CD14-positive monocyte (primary cell): ENCODE results near the gene KSR1. TPM values are rescaled to one million over a fixed set of nuclear protein-coding genes. Genes with fewer than 3 reads are reported as not detected.

Experiments
- DNase-seq, 3 donors: peaks; one replicate each; pipeline ENCODE4 v3.0.0-alpha.2; 2011 to 2022
- H2AFZ ChIP-seq: 2 replicates; pipeline ENCODE4 v1.6.0; 2012; ENCODE audit warnings: mild to moderate bottlenecking, low read depth, low read length, inconsistent platforms; ENCODE audit not compliant: insufficient read depth, poor library complexity, severe bottlenecking
- H3K27ac ChIP-seq, 2 donors: 1 replicate in 1 of 2; 2 replicates in 1 of 2; pipeline ENCODE4 v1.5.1; 2012 to 2013; ENCODE audit warnings: low read length in 2 of 2, control low read depth in 1 of 2, inconsistent platforms in 1 of 2, low read depth in 1 of 2, mild to moderate bottlenecking in 1 of 2
- H3K27me3 ChIP-seq, 2 donors: one replicate each; pipeline versions ENCODE4 v1.6.0 to v1.6.1; 2011 to 2013; ENCODE audit warnings: low read length in 2 of 2; ENCODE audit not compliant: control insufficient read depth in 2 of 2, insufficient read depth in 2 of 2
- H3K36me3 ChIP-seq, 2 donors: replicated peaks in 1 of 2; 1 replicate in 1 of 2; 2 replicates in 1 of 2; pipeline versions ENCODE4 v1.5.1 to v1.6.1; 2012 to 2013; ENCODE audit warnings: low read length in 2 of 2, control low read depth in 1 of 2, inconsistent platforms in 1 of 2, mild to moderate bottlenecking in 1 of 2; ENCODE audit not compliant: insufficient read depth in 2 of 2, control insufficient read depth in 1 of 2
- H3K4me1 ChIP-seq, 2 donors: 1 replicate in 1 of 2; 2 replicates in 1 of 2; pipeline versions ENCODE4 v1.5.1 to v1.6.1; 2012 to 2013; ENCODE audit warnings: low read length in 2 of 2, control low read depth in 1 of 2, inconsistent platforms in 1 of 2, mild to moderate bottlenecking in 1 of 2, moderate library complexity in 1 of 2; ENCODE audit not compliant: insufficient read depth in 2 of 2, control insufficient read depth in 1 of 2
- H3K4me2 ChIP-seq: replicated peaks from 2 replicates; pipeline ENCODE3; 2012; ENCODE audit warnings: low read length, moderate library complexity, mild to moderate bottlenecking; ENCODE audit not compliant: poor library complexity, severe bottlenecking; ENCODE audit errors: extremely low read depth
- H3K4me3 ChIP-seq, 3 experiments: fragments of 200-600 bp in 1 of 3; sonication (generic) in 1 of 3; replicated peaks in 1 of 3; 1 replicate in 2 of 3; 2 replicates in 1 of 3; pipeline ENCODE4 v1.5.1; 2011 to 2013; ENCODE audit warnings: low read length in 3 of 3, mild to moderate bottlenecking in 3 of 3, control low read depth in 2 of 3, low read depth in 2 of 3, inconsistent platforms in 1 of 3, moderate library complexity in 1 of 3
- H3K79me2 ChIP-seq: 2 replicates; pipeline ENCODE4 v1.6.0; 2012; ENCODE audit warnings: mild to moderate bottlenecking, control low read depth, inconsistent platforms, low read length, moderate library complexity; ENCODE audit not compliant: insufficient read depth
- H3K9ac ChIP-seq: 2 replicates; pipeline ENCODE4 v1.6.0; 2017; ENCODE audit warnings: low read length, mild to moderate bottlenecking; ENCODE audit not compliant: insufficient read depth, poor library complexity, severe bottlenecking
- H3K9me3 ChIP-seq, 2 donors: replicated peaks in 1 of 2; 1 replicate in 1 of 2; 2 replicates in 1 of 2; pipeline versions ENCODE4 v1.5.1 to v1.6.1; 2012 to 2013; ENCODE audit warnings: low read length in 2 of 2, control low read depth in 1 of 2; ENCODE audit not compliant: control insufficient read depth in 1 of 2, insufficient read depth in 1 of 2
- H4K20me1 ChIP-seq: 2 replicates; pipeline ENCODE4 v1.6.0; 2012; ENCODE audit warnings: mild to moderate bottlenecking, low read length, control low read depth, moderate library complexity; ENCODE audit not compliant: insufficient read depth
- H3K27ac Mint-ChIP-seq, 7 donors: one replicate each; pipeline ENCODE4 v1.8.0; 2020; ENCODE audit warnings: mild to moderate bottlenecking in 7 of 7, mixed read lengths in 7 of 7, moderate library complexity in 6 of 7, inconsistent platforms in 2 of 7
- H3K27me3 Mint-ChIP-seq, 3 donors: one replicate each; pipeline ENCODE4 v1.8.0; 2021 to 2022; ENCODE audit warnings: low read depth in 3 of 3, mild to moderate bottlenecking in 3 of 3, mixed read lengths in 3 of 3, moderate library complexity in 3 of 3, inconsistent platforms in 1 of 3
- H3K36me3 Mint-ChIP-seq, 2 donors: one replicate each; pipeline ENCODE4 v1.8.0; 2020; ENCODE audit warnings: mixed read lengths in 2 of 2, inconsistent platforms in 1 of 2, mild to moderate bottlenecking in 1 of 2
- H3K4me1 Mint-ChIP-seq: one replicate; pipeline ENCODE4 v1.8.0; 2020; ENCODE audit warnings: mild to moderate bottlenecking, mixed read lengths
- H3K4me3 Mint-ChIP-seq, 2 donors: one replicate each; pipeline ENCODE4 v1.8.0; 2020; ENCODE audit warnings: mild to moderate bottlenecking in 2 of 2, mixed read lengths in 2 of 2, moderate library complexity in 1 of 2
- H3K9me3 Mint-ChIP-seq, 7 donors: one replicate each; pipeline ENCODE4 v1.8.0; 2020 to 2022; ENCODE audit warnings: mixed read lengths in 7 of 7, mild to moderate bottlenecking in 6 of 7, moderate library complexity in 6 of 7, inconsistent platforms in 2 of 7
- WGBS: methylation state at CpG from one replicate; pipeline ENCODE4 v1.1.5; 2013; ENCODE audit warnings: missing lambda C conversion rate; ENCODE audit not compliant: insufficient coverage; 5-methylcytosine and 5-hydroxymethylcytosine counted together
- intact Hi-C, 2 donors: fragments of 100-400 bp; cut with micrococcal nuclease; formaldehyde crosslinking; loops; one replicate each; pipeline versions ENCODE4 v1.15.0 to v1.15.1; 2023
- polyA plus RNA-seq, 3 donors: library from polyadenylated mRNA; depleted of rRNA in 1 of 3; unstranded in 2 of 3; stranded (reverse) in 1 of 3; fragments of 300-500 nt in 2 of 3; fragments of >200 nt in 1 of 3; fragmentation: Illumina TruSeq in 2 of 3; gene quantifications; 1 replicate in 2 of 3; 2 replicates in 1 of 3; pipeline ENCODE4 v1.2.3, GENCODE V29; 2012 to 2021
- TF ChIP-seq, protein P1 (sequence below): fragments of 200-600 bp; IDR thresholded peaks from one replicate; pipeline ENCODE4 v1.8.0; 2022; ENCODE audit warnings: antibody characterized with exemption, mild to moderate bottlenecking

Gene KSR1
- polyA plus RNA-seq, 3 donors: 1.2 to 111 (median 4.2) TPM

DNA sequence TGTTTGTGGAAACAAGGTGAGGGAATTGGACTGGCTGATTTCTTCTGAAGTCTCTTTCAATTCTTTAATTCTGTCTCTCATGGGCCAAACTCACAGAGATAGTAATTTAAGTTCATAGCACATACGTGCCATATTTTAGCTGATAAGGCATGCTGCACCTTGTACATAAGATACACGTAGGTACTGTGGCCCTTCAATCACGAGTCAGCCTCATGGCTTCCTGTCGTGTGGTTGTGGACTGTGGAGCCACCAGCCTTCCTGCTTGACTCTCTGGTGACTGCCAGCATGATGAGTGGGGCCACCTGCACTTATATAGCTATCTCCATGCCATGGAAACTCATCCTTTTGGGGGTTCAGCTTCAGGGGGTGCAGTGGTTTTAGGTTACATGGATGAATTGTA is 25.1 kb downstream of the KSR1 start:
- Histone ChIP-seq H3K27me3 (no peaks in the 10 kb centered on the region), H3K4me1 (peaks cover 21 to 32% of the 10 kb centered on the region in 2 donors), H3K4me3 (no peak overlapping the region), H3K9me3 (no peaks in the 10 kb centered on the region), H3K79me2 (peaks cover 85% of the 10 kb centered on the region), H3K36me3 (no peaks in the 10 kb centered on the region), H2AFZ (no peak overlapping the region), H3K9ac (no peak overlapping the region), H3K4me2 (no peak overlapping the region), H3K27ac (no peak overlapping the region), H4K20me1 (peaks cover 64% of the 10 kb centered on the region)
- intact Hi-C loops: no loop called here
- TF ChIP-seq, protein P1, sequence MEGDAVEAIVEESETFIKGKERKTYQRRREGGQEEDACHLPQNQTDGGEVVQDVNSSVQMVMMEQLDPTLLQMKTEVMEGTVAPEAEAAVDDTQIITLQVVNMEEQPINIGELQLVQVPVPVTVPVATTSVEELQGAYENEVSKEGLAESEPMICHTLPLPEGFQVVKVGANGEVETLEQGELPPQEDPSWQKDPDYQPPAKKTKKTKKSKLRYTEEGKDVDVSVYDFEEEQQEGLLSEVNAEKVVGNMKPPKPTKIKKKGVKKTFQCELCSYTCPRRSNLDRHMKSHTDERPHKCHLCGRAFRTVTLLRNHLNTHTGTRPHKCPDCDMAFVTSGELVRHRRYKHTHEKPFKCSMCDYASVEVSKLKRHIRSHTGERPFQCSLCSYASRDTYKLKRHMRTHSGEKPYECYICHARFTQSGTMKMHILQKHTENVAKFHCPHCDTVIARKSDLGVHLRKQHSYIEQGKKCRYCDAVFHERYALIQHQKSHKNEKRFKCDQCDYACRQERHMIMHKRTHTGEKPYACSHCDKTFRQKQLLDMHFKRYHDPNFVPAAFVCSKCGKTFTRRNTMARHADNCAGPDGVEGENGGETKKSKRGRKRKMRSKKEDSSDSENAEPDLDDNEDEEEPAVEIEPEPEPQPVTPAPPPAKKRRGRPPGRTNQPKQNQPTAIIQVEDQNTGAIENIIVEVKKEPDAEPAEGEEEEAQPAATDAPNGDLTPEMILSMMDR: no peak
- peaks cover 0 to 3% (median 2%) of the 10 kb centered on the region in 3 donors for H3K27me3 Mint-ChIP-seq
- DNase-seq: no peak
- peaks cover 15% of the 10 kb centered on the region in 2 donors for H3K36me3 Mint-ChIP-seq
- 11% methylated on average over 4 of the region's 4 CpGs for WGBS
- no peak overlapping the region for H3K4me3 Mint-ChIP-seq
- peak overlapping the region in 4 of 7 donors; percentile 13 to 50 (median 40) for H3K27ac Mint-ChIP-seq
- no peaks in the 10 kb centered on the region for H3K9me3 Mint-ChIP-seq
- H3K4me1 Mint-ChIP-seq: peaks cover 63% of the 10 kb centered on the region

DNA sequence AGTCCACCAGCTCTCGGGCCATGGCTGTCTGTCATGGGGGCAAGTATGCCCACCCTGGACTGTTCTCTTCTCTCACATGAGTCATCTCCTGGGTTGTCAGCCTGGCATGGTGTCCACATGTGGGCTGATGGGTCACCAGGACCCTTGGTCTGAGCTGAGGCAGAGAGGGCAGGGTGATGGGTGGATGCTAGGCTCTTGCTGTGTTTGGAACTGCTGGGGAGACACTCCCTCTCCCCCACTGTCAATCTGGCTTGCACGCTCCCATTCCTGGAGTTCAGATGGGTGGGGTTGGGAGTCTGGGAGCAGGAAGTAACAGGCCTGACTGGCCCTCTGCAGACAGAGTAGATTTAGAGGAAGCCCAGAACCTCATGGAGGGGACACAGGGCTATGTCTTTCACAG is 28.9 kb downstream of the KSR1 start:
- peaks cover 15 to 19% of the 10 kb centered on the region in 2 donors for H3K36me3 Mint-ChIP-seq
- Histone ChIP-seq H3K79me2 (peaks cover 72% of the 10 kb centered on the region), H3K36me3 (no peaks in the 10 kb centered on the region), H3K4me1 (peaks cover 59 to 60% of the 10 kb centered on the region in 2 donors), H3K9me3 (no peaks in the 10 kb centered on the region), H3K27me3 (no peaks in the 10 kb centered on the region), H3K27ac (peak overlapping the region in 1 of 2 donors; percentile 85), H2AFZ (no peak overlapping the region), H3K4me3 (no peak overlapping the region), H3K9ac (no peak overlapping the region), H3K4me2 (no peak overlapping the region), H4K20me1 (peaks cover 26% of the 10 kb centered on the region)
- H3K27me3 Mint-ChIP-seq: peaks cover 0 to 3% (median 0%) of the 10 kb centered on the region in 3 donors
- intact Hi-C loops: loop anchor here in 1 of 2 donors (5.0 kb wide), 1 partner anchor 47 kb away; no protein-coding TSS in a partner anchor
- WGBS: 100% methylated on average over 1 of the region's 2 CpGs
- H3K4me1 Mint-ChIP-seq: peaks cover 74% of the 10 kb centered on the region
- DNase-seq: no peak
- TF ChIP-seq, protein P1: no peak
- peak overlapping the region in 6 of 7 donors; percentile 55 to 97 (median 88) for H3K27ac Mint-ChIP-seq
- no peak overlapping the region for H3K4me3 Mint-ChIP-seq
- H3K9me3 Mint-ChIP-seq: no peaks in the 10 kb centered on the region
